Activated naive CD4-positive, alpha-beta T cell treated with anti-CD3 and anti-CD28 coated beads, Interleukin-2, amount 50 U/mL, for 72 hours (primary cell): Measurements from ENCODE around the gene TMPRSS6. TPM values are rescaled to one million over a fixed set of nuclear protein-coding genes. Genes with fewer than 3 reads are reported as not detected.

ENCODE experiments used
- ATAC-seq, 2 donors: fragments of 150-1000 bp; cut with Tn5 transposase; 2 replicates each; pipeline ENCODE4 v1.10.0; 2021; ENCODE audit warnings: mild to moderate bottlenecking in 2 of 2, moderate library complexity in 2 of 2
- DNase-seq, 2 donors: peaks; one replicate each; pipeline ENCODE4 v3.0.0; 2021 to 2022; ENCODE audit warnings: low spot score in 2 of 2
- H3K27ac Mint-ChIP-seq, 2 donors: one replicate each; pipeline ENCODE4 v1.8.0; 2022; ENCODE audit warnings: mild to moderate bottlenecking in 2 of 2, mixed read lengths in 2 of 2
- H3K36me3 Mint-ChIP-seq, 2 donors: one replicate each; pipeline ENCODE4 v1.8.0; 2022; ENCODE audit warnings: mixed read lengths in 2 of 2
- H3K9me3 Mint-ChIP-seq, 2 donors: one replicate each; pipeline ENCODE4 v1.8.0; 2022; ENCODE audit warnings: mixed read lengths in 2 of 2
- total RNA-seq, 2 donors: library from RNA; stranded (reverse); gene quantifications; one replicate each; pipeline ENCODE4 v1.2.3, GENCODE V29; 2022

The TMPRSS6 gene
- total RNA-seq, 2 donors from 2014 or later = 8.7 to 27.8 TPM

DNA sequence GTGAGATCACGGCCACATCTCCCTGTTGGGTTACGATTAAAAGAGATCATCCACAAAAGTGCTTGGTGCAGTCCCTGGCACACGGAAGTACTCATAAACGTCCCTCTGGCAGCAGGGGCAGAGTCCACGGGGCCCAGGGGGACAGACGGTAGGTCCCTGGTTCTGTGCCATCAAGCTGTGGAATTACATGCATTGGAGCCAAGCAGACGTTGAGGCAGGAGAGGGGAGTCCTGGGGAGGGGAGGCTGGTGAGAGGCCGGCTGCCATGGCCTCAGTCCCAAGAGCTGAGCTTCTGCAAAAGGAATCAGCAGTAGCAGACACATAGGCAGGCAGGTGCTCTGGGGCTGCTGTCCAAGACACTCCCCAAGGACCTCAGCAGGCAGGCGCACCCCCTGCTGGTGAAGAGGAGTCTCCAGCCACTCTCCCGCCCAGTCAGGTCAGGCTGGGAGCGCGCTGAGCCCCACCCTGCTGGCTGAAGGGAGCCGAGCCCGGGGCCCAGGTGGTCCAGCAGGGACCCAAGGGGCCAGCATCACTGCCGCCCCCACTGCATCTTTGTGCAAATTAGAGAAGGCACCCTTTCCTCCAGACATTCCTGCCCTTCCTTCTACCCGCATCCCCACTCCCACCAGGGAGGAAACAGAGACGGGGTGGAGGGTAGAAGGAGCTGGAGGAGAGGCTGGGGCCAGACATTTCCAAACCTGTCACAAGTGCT is 65.5 kb downstream of the TMPRSS6 start:
- Mint-ChIP-seq H3K27ac (peak overlapping the region in 1 of 2 donors; percentile 51), H3K9me3 (no peaks in the 10 kb centered on the region), H3K36me3 (no peaks in the 10 kb centered on the region)
- peak in 1 of 2 donors; percentile 69 for DNase-seq
- ATAC-seq = peak; percentile 71 to 72

DNA sequence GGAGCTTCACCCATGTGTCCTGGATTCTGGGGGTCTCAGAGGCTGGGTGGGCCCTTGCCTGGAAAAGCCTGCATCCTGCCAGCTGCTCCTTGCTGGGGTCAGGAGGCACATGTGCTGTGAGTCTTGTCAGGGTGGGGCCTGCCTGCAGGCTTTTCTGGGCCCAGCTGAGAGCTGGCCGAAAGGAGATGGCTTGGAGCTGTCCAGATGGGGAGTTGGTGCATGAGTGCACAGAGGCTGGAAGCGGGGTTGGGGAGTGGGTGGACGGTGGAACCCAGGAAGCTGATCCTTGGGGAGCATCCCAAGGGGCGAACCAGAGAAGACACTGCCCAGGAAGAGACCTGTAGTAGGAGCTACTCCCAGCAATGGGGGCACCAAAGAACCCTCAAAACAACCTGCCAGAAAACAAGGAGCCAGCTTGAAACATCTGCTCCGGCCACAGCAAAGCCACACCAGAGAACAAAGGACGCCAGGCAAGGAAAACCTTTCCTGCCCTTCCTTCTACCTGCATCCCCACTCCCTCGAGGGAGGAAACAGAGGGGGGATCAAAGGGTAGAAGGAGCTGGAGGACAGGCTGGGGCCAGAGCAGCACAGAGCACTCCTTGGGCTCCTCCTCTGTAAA is 66.2 kb downstream of the TMPRSS6 start:
- peak overlapping the region in 1 of 2 donors; percentile 51 for H3K27ac Mint-ChIP-seq
- ATAC-seq (no peak), DNase-seq (no peak)
- H3K9me3 Mint-ChIP-seq = no peaks in the 10 kb centered on the region
- H3K36me3 Mint-ChIP-seq = no peaks in the 10 kb centered on the region

DNA sequence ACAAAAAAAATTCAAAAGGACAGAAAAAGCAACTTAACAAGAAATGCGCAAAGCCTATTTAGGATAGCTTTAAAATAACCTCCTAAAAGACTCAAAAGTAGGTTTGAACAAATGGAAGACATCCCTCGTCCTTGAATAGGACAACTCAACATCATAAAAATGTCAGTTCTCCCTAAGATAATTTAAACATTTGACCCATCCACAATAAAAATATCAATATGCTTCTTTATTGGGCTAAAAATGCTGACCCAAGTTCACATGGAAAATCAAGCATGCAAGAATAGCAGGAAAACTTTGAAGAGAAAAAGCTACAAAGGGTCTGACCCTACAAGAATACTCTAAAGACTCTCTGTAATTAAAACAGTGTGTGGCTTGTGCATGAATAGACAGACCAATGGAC is 70.0 kb downstream of the TMPRSS6 start:
- no peak for DNase-seq
- H3K36me3 Mint-ChIP-seq = no peaks in the 10 kb centered on the region

DNA sequence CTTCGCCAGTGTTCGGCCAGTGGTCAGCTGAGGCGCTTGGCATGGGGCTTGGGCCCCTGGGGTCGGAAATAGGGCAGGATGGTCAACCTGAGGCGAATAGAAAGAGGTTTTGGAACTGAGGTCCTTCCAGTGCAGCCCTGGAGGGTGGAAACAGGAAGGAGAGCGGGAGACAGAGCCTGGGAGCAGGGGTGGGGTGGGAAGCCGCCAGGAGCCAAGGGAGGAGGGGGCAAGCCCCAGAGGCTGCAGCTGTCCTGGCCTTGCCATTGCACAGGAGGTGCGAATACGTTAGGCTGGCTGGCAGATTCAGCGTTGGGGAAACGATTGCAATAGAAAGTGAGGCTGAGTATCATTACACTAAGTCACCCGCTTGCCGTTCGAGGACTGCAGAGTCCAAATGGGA is 71.8 kb downstream of the TMPRSS6 start:
- DNase-seq = no peak
- Mint-ChIP-seq H3K36me3 (no peaks in the 10 kb centered on the region), H3K9me3 (no peaks in the 10 kb centered on the region), H3K27ac (no peak overlapping the region)
- ATAC-seq = no peak

More for the DNA sequence above, 70.0 kb downstream of the TMPRSS6 start:
- no peak for ATAC-seq
- H3K9me3 Mint-ChIP-seq = no peaks in the 10 kb centered on the region
- no peak overlapping the region for H3K27ac Mint-ChIP-seq

DNA sequence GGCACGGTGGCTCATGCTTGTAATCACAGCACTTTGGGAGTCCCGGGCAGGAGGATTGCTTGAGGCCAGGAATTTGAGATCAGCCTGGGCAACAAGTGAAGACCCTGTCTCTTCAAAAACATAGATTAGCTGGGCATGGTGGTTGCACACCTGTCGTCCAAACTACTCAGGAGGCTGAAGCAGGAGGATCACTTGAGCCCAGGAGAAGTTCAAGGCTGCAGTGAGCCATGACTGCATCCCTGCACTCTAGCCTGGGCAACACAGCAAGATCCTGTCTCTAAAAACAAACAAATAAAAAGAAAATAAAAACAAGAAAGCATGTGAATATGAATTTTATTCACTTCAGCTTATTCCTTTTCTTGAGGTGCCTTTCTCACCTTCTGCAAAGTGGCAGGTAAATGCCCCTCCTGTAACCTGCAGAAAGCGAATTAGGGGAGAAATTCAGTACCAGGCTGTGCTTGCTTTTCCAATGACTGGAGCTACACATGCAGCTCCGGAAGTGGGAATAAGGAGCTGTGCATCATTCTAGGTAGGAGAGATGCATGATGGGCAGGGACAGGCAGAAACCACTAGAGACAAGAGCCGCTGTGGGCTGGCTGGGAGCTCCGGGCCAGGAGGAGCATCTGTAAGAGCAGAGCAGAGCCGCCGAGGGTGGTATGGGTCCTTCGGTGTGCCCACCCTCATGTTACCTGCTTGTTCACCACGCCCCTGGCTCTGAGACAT is 72.7 kb downstream of the TMPRSS6 start:
- no peak for ATAC-seq
- DNase-seq = no peak
- Mint-ChIP-seq H3K9me3 (no peaks in the 10 kb centered on the region), H3K27ac (no peak overlapping the region), H3K36me3 (no peaks in the 10 kb centered on the region)

DNA sequence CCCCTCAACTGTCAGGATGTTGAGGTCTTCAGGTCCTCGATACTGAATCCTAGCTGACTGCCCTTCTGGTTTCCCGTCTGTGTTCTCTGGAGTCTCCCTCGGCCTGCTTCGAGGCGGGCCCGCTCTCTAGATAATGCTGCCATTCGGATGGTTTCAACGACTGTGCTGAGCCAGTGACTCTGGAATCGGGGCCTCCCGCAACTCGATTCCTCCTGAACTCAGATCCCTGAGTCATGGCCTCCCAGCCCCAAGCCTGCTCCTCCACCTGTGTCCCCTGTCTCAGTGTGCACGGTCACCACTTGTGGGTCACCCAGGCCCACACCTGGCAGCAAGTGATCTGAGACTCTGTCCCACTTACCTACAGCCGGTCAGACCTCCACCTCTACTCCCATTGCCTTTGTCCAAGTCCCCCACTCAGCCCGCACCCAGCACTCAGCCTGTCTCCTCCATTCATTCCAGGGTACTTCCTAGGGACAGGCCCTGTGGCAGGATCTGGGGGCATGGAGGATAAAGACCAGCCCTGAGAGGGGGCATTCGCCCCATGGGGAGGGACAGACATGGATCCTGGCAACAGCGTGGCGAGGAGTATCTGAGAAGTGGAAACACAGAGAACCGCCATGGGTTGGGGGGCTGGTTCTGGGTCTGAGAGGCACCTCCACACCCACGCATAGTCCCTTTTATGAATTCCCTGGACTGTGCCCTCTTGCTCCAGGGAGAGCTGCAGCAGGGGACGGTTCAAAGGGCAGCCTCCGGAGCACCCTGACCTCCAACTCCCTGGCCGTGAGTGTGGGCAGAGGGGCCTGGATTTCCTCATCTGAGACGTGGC is 75.7 kb downstream of the TMPRSS6 start:
- Mint-ChIP-seq H3K36me3 (no peaks in the 10 kb centered on the region), H3K9me3 (no peaks in the 10 kb centered on the region), H3K27ac (no peak overlapping the region)
- ATAC-seq = no peak
- no peak for DNase-seq

DNA sequence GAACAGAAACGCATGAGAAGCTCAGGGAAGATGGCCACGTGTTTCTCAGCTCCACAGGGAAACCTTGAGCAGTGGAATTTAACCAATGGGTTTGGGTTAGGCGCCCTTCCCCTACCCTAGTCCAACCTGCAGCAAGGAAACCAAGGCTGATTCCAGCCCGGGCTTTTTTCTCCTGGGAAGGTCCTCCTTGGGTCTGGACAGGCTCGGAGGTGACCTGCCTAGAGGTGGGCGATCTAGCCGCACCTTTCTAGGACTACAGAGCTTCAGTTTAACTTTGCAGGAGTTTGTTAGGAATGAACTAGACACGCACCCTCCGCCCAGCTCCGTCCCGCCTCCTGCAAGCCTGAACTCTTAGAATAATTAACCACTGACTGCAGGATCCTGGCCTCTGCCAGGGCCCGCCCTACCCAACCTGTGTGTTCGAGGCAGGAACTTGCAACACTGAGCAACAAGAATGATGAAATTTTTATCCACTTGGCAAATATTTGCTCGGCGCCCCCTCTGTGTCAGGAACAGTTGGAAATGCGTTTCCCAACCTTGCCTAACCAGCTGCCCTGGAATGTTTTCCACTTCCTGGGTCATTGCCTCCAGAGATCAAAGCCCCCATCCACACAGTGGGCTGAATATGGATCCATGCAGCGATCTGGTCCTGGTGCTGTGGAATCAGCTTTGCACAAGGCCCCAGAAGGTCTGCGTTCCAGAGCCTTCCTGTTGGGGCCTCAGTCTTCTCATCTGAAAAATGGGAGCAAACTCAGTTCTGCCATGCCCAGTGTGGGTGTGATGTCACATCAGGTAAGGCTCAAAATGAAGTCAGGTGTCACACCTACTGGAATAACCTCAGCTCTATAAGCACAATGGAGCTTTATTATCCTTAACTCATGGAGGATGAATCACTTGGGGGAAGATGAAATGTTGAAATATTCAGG is 76.7 kb downstream of the TMPRSS6 start:
- Mint-ChIP-seq H3K9me3 (no peaks in the 10 kb centered on the region), H3K27ac (no peak overlapping the region), H3K36me3 (no peaks in the 10 kb centered on the region)
- DNase-seq (no peak), ATAC-seq (no peak)

DNA sequence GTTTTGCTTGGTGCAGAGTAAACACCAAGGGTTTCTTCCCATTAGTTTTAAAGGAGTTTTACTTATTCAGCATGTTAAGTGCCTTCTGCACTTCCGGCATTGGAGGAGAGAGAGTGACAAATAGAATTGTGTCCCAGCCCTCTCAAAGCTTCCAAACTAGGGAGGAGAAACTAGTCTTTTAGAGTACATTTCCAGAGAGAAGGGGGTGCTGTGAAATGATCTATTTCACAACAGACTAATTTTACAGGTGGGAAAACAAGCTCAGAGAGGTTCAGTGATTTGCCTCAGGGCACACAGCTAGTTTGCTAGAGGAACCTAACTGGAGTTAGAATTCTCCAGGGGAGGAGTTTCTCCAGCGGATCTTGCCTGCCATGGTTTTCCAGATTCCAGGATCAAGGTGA is 77.4 kb downstream of the TMPRSS6 start:
- Mint-ChIP-seq H3K27ac (no peak overlapping the region), H3K9me3 (no peaks in the 10 kb centered on the region), H3K36me3 (no peaks in the 10 kb centered on the region)
- no peak for ATAC-seq
- DNase-seq = no peak

DNA sequence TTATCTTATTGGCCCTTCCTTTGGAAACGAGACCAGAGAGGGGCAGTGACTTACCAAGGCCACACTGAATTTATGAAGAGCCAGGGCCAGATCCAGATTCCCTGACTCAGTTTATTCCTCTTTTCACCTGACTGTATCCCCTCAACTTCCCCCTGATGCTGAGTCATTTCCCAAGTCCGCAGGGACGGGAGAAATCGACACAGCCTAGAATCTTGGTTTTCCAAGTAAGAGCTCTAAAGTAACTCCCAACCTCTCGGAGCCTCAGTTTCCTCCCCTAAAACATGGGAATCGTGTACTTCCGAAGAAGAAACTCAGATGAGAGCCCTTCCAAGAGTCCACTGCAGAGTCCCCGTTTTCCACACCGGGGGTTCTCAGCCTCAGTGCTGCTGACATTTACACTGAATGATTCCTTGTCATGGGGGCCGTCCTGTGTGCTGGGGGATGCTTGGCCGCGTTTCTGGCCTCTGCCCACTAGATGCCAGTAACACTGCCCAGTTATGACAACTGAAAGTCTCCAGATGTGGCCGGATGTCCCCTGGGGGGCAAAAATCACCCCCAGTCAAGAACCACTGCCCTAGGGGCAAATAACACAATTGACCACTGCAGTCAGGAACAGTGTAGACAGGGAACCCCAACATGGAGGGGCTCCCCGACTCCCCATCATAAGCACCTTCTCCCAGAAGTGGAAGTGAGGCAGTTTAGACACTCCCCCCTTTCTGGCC is 78.8 kb downstream of the TMPRSS6 start:
- Mint-ChIP-seq H3K9me3 (no peaks in the 10 kb centered on the region), H3K27ac (no peak overlapping the region), H3K36me3 (no peaks in the 10 kb centered on the region)
- ATAC-seq (no peak), DNase-seq (no peak)

DNA sequence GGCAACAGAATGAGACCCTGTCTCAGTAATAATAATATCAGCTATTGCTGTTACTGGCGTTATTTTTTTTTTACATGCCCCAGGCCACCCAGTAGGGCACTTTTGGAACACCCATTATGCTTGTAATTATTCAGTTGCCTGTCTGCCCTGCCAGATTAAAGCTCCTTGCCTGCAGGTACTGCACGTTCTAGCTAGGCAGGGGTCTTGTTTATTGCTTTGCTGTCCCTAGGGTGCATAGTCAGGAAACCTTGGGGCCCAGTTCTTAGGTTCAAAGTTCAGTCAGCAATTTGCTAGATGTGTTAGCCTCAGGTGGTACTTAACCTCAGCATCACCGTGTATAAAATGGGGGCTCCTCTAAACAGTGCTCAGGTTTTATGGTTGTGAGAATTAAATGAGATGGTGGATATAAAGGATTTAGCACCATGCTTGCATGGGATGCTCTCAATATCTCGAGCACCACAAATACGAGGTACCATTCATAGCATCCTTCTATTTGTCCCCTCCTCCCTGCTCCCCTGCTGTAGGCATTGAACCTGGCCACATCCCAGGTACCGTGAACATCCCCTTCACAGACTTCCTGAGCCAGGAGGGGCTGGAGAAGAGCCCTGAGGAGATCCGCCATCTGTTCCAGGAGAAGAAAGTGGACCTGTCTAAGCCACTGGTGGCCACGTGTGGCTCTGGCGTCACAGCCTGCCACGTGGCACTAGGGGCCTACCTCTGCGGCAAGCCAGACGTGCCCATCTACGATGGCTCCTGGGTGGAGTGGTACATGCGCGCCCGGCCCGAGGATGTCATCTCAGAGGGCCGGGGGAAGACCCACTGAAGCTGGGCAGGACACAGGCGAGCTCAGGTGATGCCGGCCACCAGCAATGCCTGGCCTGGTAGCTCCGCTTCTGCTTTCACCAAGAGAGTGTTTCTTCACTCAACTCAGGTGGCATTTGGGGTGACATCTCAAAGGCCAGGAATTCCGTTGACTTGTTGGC is 80.5 kb downstream of the TMPRSS6 start:
- DNase-seq (no peak), ATAC-seq (no peak)
- Mint-ChIP-seq H3K27ac (no peak overlapping the region), H3K36me3 (no peaks in the 10 kb centered on the region), H3K9me3 (no peaks in the 10 kb centered on the region)

DNA sequence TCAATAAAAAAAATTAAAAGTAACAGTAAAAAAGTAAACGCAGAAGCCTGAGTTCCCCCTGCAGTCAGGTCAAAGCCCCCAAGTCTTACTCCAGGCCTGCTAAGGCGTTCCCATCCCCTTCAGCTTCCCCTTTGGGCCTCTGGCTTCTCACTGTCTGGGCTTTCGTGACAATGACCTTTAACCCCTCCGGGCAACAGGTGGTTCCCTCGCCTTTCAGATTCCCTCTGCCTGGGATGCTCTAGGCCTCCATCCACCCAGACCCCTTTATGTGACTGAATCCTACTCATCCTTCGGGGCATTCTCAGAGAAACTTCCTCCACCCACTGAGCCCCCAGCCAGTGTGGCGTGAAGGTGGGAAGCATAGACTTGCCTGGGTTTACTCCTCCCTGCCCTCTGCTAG is 82.0 kb downstream of the TMPRSS6 start:
- ATAC-seq = no peak
- DNase-seq = no peak
- Mint-ChIP-seq H3K9me3 (no peaks in the 10 kb centered on the region), H3K27ac (no peak overlapping the region), H3K36me3 (no peaks in the 10 kb centered on the region)

DNA sequence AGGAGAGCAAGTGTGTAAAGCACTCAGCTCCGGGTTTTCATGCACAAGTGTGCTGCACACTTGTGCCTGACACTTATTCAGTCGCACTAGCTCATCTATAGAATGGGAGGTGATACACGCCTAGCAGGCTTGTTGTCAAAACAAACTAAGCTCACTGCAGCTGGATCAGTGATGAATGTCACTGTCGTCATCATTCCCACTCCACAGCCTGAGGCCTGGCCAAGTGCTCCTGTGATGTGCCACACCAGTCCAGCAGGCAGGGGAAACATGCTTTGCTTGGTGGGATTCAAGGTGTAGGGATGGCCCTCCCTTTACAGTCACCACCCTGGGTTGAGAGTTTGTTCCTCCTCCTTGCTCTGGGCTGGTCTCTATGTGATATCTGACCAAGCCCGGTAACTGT is 83.2 kb downstream of the TMPRSS6 start:
- no peak for DNase-seq
- Mint-ChIP-seq H3K36me3 (no peaks in the 10 kb centered on the region), H3K9me3 (no peaks in the 10 kb centered on the region), H3K27ac (no peak overlapping the region)
- no peak for ATAC-seq

DNA sequence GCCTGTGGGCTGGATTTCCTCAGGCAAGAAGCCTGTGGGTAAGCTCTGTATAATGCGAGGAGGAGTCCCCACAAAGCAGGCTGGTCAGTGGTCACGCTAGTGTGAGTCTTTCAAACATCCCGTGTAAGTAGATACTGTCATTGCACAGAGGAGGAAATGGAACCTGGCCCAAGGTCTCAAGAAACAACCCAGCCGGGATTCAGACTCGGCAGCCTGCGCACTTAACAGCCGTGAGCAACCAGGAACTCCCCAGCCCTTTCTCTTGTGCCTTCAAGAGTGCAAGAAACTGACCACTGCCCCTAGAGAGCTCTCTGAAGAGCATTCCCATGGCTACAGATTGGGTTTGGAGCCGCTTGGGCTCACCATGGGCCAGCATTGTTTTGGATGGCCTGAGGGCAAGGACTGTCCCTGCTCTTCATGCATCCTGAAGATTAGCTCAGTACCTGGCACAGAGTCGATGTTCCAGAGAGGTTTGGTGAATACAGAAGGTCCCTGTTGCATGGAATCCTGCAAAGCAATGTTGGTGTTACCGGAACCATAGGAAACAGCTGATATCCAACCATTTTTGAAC is 83.9 kb downstream of the TMPRSS6 start:
- peak overlapping the region in 1 of 2 donors; percentile 65 for H3K27ac Mint-ChIP-seq
- ATAC-seq (no peak), DNase-seq (no peak)
- H3K9me3 Mint-ChIP-seq = no peaks in the 10 kb centered on the region
- H3K36me3 Mint-ChIP-seq = no peaks in the 10 kb centered on the region
